HUES64 (cell line): ENCODE results near the gene COL9A1.

Source experiments
- H3K27ac ChIP-seq: 2 replicates; pipeline ENCODE4 v1.7.0; 2013; ENCODE audit warnings: low read depth, low read length, inconsistent platforms
- H3K27me3 ChIP-seq: 2 replicates; pipeline ENCODE4 v1.6.1; 2013; ENCODE audit warnings: mild to moderate bottlenecking, low read length; ENCODE audit not compliant: insufficient read depth
- H3K36me3 ChIP-seq: 2 replicates; pipeline ENCODE4 v1.6.1; 2013; ENCODE audit warnings: mild to moderate bottlenecking, low read length; ENCODE audit not compliant: insufficient read depth
- H3K4me1 ChIP-seq: 2 replicates; pipeline ENCODE4 v1.6.1; 2013; ENCODE audit warnings: mild to moderate bottlenecking, low read length, moderate library complexity; ENCODE audit not compliant: insufficient read depth
- H3K4me3 ChIP-seq: 2 replicates; pipeline ENCODE4 v1.5.1; 2013; ENCODE audit warnings: mild to moderate bottlenecking, low read length, moderate library complexity
- H3K9ac ChIP-seq: 2 replicates; pipeline ENCODE4 v1.6.1; 2013; ENCODE audit warnings: mild to moderate bottlenecking, low read depth, low read length
- H3K9me3 ChIP-seq: 2 replicates; pipeline ENCODE4 v1.6.1; 2013; ENCODE audit warnings: low read depth, low read length; ENCODE audit not compliant: insufficient read depth
- WGBS: fragments of 150-250, 120-280 bp; methylation state at CpG from one replicate; pipeline ENCODE4 v1.1.7; 2013; ENCODE audit warnings: missing lambda C conversion rate; 5-methylcytosine and 5-hydroxymethylcytosine counted together

COL9A1 gene

DNA sequence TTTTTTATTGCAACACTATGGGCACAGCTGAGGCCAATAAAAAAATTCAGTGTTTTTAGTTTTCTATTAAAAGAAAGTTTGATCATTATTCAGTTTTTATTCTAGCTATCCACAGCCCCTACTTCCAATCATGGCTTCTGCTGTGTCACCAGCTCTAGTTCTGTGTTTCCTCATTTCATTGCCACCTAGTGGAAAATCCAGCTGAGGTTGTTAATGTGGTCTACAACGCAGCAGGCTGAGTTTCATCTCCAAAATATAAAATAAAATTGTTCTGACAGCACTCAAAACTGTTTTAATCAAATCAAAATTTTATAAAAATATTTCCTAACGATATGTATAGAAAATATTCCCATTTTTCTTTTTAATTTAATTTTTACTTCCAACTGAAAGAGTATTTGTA is 13.6 kb downstream of the COL9A1 start:
- Histone ChIP-seq H3K27ac (no peak overlapping the region), H3K9ac (no peak overlapping the region), H3K4me1 (no peaks in the 10 kb centered on the region), H3K9me3 (no peaks in the 10 kb centered on the region), H3K4me3 (no peak overlapping the region), H3K27me3 (peaks cover 10% of the 10 kb centered on the region; the same call in 1 of the 2 replicates), H3K36me3 (no peaks in the 10 kb centered on the region)
- no CpG with 5 or more reads among the region's 2 CpGs for WGBS

DNA sequence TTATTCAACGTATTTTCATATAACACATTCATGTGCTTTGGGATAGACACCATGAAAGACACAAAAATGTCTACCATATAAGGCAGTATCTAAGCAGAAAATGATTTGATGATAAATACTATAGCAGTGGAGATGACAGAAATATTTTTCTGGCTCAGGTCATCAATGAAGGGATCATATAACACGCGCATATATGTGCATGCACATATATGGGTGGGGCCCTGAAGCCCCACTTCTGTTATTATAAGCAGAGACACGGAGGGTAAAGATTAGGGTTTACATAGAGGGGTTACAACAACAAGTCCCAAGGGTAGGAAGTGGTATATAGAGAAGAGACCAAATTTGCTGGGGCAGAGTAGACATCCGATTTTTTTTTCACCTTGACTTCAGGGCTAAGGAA is 16.0 kb downstream of the COL9A1 start:
- Histone ChIP-seq H3K27ac (no peak overlapping the region), H3K9me3 (no peaks in the 10 kb centered on the region), H3K4me1 (0 out of 2 replicates have a peak, but pooled peaks cover 2% of the 10 kb centered on the region), H3K36me3 (no peaks in the 10 kb centered on the region), H3K4me3 (no peak overlapping the region), H3K27me3 (peaks cover 34% of the 10 kb centered on the region), H3K9ac (no peak overlapping the region)
- WGBS: 88% methylated on average over 4 of the region's 5 CpGs

DNA sequence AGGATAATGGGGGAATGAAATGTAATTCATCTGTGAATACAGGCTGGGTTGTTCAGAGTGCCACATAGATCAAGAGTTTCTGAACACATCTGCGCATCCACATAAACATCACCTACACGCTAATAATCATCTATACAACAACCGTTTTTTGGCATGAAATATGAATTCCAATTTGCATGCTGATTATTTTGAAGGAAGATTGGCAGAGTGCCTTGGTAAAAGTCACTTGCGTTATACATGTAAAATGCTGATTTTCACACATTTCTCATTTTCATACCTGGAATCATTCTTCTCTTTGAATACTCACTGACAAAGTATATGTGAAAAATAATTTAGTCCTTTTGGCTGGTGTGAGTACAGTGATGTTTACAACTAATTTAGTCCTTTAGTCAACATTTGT is 17.7 kb downstream of the COL9A1 start:
- Histone ChIP-seq H3K4me1 (peaks cover 9% of the 10 kb centered on the region; the same call in 1 of the 2 replicates), H3K36me3 (no peaks in the 10 kb centered on the region), H3K27ac (no peak overlapping the region), H3K27me3 (peaks cover 51% of the 10 kb centered on the region), H3K9me3 (no peaks in the 10 kb centered on the region), H3K4me3 (no peak overlapping the region), H3K9ac (no peak overlapping the region)
- WGBS: 89% methylated on average over 3 of the region's 4 CpGs

DNA sequence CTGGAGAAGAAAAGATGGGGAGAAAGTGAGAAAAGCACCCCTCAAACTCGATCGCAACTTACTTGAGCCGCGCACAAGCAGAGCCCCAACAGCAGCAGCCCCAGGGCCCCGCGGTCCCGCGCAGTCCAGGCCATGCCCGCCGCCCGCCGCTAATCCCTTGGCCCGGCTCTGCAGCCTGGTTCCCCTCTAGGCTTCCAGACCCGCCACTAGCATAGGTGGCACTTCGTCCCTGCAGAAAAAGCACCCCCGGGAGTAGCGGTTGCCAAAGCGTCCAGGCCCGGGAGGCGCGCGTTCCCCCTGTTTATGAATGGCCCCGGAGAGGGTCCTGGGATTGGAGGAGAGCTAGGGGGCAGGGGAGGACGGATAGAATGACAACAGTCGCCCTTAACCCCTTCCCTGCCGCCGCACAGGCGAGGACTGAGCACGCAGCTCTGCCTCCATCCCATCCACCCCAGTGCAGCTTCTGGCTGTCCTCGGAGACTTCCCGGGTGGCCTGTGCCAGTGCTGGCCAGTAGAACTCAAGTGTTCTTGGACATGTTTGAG is 19.9 kb downstream of the COL9A1 start:
- Histone ChIP-seq H3K9ac (0 out of 2 replicates have a peak overlapping the region, but pooled peaks have one; percentile 42), H3K27me3 (peaks cover 56% of the 10 kb centered on the region), H3K27ac (no peak overlapping the region), H3K4me3 (peak overlapping the region; percentile 60), H3K4me1 (peaks cover 12% of the 10 kb centered on the region; the same call in 1 of the 2 replicates), H3K36me3 (no peaks in the 10 kb centered on the region), H3K9me3 (no peaks in the 10 kb centered on the region)
- WGBS: 3% methylated on average over 30 of the region's 31 CpGs

DNA sequence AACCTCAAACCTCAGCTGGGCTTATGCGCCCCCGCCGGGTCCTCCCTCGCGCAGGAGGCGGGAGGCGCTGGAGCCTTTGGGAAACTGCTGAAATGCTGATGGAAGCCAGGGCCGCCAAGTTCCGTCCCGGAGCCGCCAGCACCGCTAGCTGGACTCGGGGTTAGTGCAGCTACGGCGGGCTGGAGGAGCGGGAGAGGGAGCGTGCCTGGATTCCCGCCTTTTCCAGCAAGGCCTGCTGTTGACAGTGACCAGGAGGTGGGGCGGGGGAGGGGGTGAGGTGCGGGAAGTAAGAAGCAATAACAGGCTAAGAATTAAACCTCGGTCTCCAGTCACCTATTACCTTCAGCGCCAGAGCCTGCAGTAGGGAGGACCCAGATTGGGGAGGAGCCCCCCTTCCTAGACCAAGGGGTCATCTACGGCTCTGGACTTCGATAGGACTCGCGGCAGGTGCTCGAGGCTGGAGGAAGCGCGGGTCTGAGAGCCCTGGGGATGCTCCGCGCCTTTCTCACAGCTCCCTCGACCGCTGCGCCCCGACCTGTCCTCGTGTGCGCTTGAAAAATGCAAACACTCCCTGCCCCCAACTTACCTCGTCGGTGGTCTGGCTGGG is 20.5 kb downstream of the COL9A1 start:
- H3K9ac ChIP-seq: 0 out of 2 replicates have a peak overlapping the region, but pooled peaks have one; percentile 42
- H3K4me1 ChIP-seq: peaks cover 12% of the 10 kb centered on the region; the same call in 1 of the 2 replicates
- peaks cover 56% of the 10 kb centered on the region for H3K27me3 ChIP-seq

DNA sequence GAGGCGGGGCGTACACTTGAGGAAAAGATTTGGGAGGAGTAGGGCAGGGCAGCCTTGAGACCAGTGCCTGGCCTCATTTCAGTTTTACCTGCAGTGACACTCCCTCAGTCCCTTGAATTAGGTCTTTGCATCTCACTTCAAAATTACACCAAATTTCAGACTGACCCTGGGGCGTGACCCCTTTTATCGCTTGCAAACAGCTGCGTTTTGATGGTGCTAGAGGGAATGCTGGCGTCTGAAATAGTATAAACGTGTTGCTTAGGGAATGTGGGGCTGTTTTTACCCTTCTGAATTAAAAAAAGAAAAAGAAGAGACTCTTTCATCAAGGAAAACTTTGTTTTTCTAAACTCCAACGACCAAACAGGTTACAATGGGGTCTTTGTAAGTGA is 21.0 kb downstream of the COL9A1 start:
- Histone ChIP-seq H3K9me3 (no peaks in the 10 kb centered on the region), H3K36me3 (no peaks in the 10 kb centered on the region), H3K27me3 (peaks cover 56% of the 10 kb centered on the region), H3K9ac (no peak overlapping the region), H3K4me1 (peaks cover 12% of the 10 kb centered on the region; the same call in 1 of the 2 replicates), H3K4me3 (peak overlapping the region; percentile 60), H3K27ac (no peak overlapping the region)
- 53% methylated on average over 8 of the region's 8 CpGs for whole genome bisulfite sequencing

More for the DNA sequence above, 20.5 kb downstream of the COL9A1 start:
- no peak overlapping the region for H3K27ac ChIP-seq
- 3% methylated on average over 35 of the region's 39 CpGs for WGBS
- H3K9me3 ChIP-seq: no peaks in the 10 kb centered on the region
- peak overlapping the region; percentile 60 for H3K4me3 ChIP-seq
- H3K36me3 ChIP-seq: no peaks in the 10 kb centered on the region

DNA sequence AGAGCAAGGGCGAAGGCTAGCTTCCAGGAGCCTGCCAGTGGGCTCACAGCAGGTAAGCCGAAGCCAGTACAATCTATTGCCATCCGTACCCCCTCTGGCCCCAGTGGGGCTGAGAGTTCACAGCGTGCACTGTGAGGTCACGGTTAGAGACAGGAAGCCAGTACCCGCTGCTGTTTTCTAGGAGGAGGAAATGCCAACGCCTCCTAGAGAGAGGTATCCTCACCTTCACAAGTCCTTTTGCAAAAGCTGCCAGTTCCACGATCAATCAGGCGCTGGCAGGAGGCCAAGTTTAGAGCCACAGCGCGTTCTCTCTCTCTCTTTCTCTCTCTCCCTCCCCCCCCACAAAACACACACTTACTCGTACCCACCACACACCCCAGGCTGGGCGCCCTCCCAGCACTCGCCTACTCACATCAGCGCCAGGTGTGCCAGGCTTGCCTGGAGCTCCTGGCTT is 22.5 kb downstream of the COL9A1 start:
- 73% methylated on average over 15 of the region's 15 CpGs for WGBS
- Histone ChIP-seq H3K36me3 (no peaks in the 10 kb centered on the region), H3K27me3 (peaks cover 56% of the 10 kb centered on the region), H3K4me1 (peaks cover 12% of the 10 kb centered on the region; the same call in 1 of the 2 replicates), H3K27ac (no peak overlapping the region), H3K9ac (peak overlapping the region; percentile 24; the same call in 1 of the 2 replicates), H3K4me3 (no peak overlapping the region), H3K9me3 (no peaks in the 10 kb centered on the region)

DNA sequence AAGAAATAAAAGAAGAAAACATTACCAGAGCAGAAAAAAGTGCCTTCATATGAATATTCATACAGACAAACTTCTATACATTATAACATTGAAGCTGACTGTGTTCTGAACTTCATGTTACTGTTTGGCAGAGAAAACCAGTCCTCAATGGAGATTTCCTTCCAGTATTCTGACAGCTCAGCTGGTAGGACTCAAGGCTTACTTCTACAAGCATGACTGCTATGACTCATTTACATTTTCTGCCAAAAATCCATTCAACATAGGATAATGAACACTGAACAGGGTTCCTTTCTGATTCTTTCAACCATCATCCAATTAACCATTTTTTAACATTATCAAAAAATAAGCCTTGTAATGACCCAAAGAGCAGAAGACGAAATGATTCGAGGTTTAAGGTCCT is 25.4 kb downstream of the COL9A1 start:
- Histone ChIP-seq H3K9me3 (no peaks in the 10 kb centered on the region), H3K27me3 (peaks cover 28% of the 10 kb centered on the region), H3K27ac (no peak overlapping the region), H3K4me3 (no peak overlapping the region), H3K4me1 (peaks cover 12% of the 10 kb centered on the region; the same call in 1 of the 2 replicates), H3K36me3 (no peaks in the 10 kb centered on the region), H3K9ac (no peak overlapping the region)
- WGBS: 96% methylated on average over 2 of the region's 2 CpGs

DNA sequence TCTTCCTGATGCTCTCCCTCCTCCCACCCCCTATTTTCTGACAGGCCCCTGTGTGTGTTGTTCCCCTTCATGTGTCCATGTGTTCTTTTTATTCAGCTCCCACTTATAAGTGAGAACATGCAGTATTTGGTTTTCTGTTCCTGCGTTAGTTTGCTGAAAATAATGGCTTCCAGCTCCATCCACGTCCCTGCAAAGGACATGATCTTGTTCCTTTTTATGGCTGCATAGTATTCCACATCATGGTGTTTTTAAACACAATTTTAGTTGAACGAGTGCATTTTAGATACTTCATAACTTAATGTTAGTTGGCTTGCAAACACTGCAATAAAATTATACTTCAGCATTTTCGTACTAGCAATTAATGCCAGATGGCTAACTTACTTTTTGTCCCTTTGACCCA is 28.5 kb downstream of the COL9A1 start:
- 91% methylated on average over 4 of the region's 4 CpGs for WGBS
- Histone ChIP-seq H3K9ac (no peak overlapping the region), H3K9me3 (no peaks in the 10 kb centered on the region), H3K27ac (no peak overlapping the region), H3K4me3 (no peak overlapping the region), H3K4me1 (no peaks in the 10 kb centered on the region; the same call in 1 of the 2 replicates), H3K36me3 (no peaks in the 10 kb centered on the region), H3K27me3 (no peaks in the 10 kb centered on the region)

DNA sequence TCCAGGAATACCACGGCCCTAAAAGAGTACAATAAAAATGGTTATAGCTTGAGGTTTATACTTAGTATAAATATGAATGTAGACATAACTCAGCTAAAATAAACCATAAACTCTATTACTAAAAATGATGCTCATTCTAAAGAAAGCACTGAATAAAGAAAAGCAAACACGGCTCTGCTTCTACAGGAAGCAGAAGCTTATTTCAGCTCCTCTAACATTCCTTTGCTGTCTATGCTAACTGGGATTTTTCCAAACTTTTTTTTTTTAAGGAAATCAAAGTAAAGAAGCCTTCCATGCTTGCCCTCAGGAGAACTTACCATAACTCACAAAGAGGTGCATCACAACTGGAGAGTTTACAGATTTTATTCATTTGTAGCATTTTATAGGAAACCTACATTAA is 30.8 kb downstream of the COL9A1 start:
- H3K9ac ChIP-seq: no peak overlapping the region
- no peaks in the 10 kb centered on the region for H3K27me3 ChIP-seq
- no peak overlapping the region for H3K27ac ChIP-seq
- 92% methylated on average over 2 of the region's 2 CpGs for WGBS
- no peaks in the 10 kb centered on the region; the same call in 1 of the 2 replicates for H3K4me1 ChIP-seq
- H3K36me3 ChIP-seq: no peaks in the 10 kb centered on the region
- H3K4me3 ChIP-seq: no peak overlapping the region
- no peaks in the 10 kb centered on the region for H3K9me3 ChIP-seq

DNA sequence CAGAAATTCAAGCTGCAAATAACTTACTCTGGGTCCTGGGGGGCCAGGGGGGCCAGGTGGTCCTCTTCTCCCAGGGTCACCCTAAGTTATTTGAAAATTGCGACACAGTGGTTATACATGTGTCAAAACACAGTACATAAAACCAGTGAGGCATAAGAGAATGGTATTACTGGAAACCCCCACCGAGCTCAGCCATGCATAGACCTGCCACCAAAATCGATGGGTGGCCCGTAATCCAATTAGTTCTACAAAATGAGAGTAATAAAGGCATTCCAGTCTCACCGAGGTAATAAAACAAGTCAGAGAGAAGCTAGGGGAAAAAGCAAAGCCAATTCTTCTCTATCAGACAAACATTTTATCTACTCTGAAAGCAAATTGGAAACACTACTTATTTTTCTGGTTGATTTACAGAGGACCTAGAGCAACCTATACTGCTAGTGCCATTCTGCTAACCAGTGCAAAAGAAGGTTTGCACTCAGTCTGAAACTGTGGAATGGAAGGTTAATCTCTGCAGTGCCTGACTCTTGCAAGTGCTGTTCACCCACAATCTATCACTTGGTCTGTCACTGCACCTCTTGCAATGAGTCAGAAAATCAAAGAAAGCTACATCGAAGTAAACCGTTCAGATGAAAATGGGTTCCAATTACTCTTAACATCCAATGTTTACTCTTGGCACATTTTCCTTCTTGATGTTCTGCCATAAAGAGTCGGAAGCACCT is 32.4 kb downstream of the COL9A1 start:
- Histone ChIP-seq H3K27me3 (no peaks in the 10 kb centered on the region), H3K9ac (no peak overlapping the region), H3K4me3 (no peak overlapping the region), H3K4me1 (no peaks in the 10 kb centered on the region; the same call in 1 of the 2 replicates), H3K9me3 (no peaks in the 10 kb centered on the region), H3K36me3 (no peaks in the 10 kb centered on the region), H3K27ac (no peak overlapping the region)
- 89% methylated on average over 8 of the region's 8 CpGs for WGBS
